Measurements from ENCODE around the gene PPP4R2. TPM values are rescaled to one million over a fixed set of nuclear protein-coding genes. Genes with fewer than 3 reads are reported as not detected.
"Not testable (repeated sequence)": the region's sequence is repeated elsewhere in the genome, so short reads cannot be mapped to it uniquely, and the experiment has no call there.

Gene PPP4R2
- polyA plus RNA-seq, 1 donor: 99.9 TPM

DNA sequence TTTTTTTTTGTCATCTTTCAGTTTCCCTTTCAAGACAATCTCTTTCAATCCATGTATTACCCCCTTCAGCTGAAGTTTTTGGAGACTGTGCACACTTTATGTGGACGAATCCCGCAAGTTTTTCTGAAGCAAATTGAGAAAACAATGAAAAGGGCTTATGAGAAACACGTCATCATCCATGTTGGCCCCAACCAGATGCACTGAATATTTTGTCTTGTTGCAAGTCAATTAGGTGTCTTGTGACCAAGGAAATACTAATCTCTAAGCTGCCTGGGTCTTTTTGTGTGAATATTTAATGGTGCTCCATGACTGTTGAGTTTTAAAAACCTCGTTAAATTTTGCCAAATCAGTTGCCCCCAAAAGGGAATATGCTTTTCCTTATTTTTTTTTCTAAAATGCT, 21.7 kb upstream of the PPP4R2 start:
- DNase-seq: no peak

DNA sequence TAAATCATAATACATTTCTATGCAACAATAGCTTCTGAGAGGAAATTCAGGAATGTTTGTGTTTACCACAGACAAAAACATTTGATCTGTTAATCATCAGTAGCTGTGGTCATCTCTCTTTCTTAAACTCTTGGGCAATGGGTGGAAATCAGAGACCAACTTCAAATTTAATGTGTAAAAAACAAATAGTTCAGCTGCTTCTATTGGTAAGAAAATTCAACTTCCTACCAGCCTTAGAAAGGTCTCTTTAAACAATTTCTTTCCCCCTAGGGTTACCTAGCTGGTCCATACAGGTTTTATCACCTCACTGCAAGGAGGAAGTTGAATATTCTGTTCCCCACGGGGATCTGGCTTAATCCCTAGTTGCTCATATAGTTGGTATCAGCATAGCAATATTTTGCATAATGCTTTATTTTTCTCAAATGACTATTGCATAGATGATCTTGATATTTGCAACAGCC, 20.3 kb upstream of the PPP4R2 start:
- no peak for DNase-seq

DNA sequence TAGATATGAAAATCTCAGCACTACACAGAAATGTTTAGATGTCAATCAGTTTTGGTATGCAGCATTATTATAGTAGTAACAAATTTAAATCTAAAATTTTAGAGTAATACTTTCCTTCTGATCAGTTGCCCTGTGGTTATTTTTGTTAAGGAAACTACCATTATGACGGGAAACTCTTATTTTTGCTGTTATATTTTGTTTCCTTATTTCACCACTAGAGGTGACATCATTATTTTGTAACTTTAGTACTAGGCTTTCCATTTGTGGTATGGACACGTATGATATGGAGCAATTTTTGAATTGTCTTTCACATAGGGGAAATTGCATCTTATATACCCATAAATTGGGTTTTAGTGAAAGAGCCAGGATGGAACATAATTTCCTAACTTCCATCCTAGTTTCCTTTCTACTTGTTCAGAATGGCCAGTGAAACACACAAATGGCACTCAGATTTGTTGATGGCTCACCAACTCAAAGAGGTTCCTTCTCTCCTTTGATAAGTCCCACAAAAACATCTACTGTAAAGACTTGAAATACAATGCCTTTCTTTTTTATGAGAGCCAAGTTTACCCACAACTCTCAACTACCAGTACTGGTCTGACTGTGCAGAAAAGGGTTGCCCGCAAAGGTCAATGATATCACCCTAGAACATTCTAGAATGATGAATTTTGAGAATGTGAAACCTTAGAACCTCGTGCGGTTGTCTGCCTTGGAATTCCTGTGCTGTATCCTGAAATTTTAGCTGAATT, 19.4 kb upstream of the PPP4R2 start:
- no peak for DNase-seq

DNA sequence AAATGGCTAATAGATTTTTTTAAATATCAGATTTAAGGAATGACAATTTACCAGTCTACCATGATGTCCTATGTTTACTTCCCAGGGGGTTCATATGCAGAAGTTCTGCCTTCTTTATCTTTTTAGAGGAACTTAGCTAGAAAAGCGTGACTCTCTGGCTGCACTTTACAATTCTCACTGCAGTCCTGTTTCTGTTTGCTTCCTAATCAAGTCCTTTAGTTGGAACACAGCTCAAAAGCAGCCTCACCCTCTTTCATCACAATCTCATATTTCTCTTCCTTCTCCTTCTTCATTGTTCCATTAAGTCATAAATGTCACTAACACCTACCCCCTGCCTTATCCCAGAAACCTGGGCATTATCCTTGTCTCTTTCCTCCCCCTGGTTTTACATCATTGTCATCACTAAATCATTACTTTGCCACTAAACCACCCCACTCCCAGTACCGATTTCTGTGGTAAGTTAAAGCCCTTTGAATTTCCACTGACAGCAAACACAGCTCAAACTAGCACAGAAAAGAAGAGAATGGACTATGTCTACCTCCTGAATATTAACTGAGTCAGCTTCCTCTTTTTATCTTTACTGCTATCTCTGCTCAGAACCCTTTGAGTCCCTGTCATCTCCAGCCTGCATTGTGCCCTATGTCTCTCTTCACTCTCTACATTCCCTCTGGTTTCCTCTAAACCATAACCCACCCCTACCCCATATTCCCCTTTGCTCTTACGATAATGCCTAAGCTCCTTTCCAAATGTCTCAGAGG, 13.8 kb upstream of the PPP4R2 start:
- DNase-seq: no peak

DNA sequence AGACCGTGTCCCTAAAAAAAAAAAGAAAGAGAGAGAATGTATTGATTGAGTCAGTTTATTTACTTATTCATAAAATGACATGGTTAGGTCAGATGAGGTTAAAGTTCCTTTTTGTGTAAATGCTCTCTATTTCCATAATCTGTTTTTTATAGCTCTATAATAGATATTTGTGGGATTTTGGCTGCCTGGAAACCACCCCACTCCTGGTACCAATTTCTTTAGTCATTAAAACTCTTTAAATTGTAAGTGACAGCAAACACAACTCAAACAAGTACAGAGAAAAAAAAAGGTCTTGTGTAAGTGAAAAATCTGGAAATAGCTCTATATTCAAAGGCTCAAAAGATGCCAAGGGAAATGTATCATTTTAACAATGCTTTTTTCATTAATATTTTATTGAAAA, 11.0 kb upstream of the PPP4R2 start:
- DNase-seq: no peak

DNA sequence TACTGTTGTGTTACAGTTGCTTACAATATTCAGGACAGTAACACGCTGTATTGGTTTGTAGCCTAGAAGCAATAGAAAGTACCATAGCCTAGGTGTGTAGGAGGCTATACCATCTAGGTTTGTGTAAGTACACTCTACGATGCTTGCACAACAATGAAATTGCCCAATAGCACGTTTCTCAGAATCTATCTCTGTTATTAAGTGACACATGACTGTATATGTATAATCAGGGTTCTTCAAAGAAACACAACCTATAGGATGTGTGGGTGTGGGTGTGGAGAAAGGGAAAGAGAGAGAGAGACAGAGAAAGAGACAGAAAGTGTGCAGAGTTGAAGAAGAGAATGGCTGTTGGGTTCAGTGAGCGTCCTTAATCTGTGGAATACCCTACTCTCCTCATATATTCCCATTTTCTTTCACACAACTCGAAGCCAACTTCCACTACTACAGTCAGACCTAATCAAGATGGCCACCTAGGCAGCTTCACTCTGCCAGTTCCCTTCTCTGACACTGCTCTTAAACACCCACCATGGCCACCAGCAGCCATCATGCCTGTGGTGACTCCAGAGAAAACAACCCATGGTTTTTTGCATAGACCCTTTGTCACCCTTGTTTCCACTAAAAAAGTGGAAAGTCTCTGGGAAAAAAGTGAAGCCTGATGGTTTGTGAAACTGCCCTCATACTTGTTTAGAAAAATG, 5.8 kb upstream of the PPP4R2 start:
- DNase-seq: no peak

DNA sequence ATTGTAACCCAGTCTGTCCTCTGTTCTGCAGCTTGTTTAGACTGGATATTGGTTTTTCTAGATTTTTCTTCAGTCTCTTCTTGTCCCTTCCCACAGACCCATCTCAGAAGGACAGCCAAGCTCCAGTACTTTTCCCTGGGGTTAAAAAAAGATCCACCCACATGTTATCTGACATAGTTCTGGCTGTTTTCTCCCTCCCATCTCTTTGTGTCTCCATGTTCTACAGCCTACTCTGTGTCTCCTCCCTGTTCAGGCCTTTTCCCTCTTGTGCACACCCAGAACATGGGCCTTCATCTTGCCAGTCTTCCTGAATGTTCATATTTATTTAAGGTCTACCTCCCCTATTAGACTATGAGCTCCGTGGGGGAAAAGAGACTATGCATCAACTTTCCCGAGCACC, 5.1 kb upstream of the PPP4R2 start:
- no peak for DNase-seq

DNA sequence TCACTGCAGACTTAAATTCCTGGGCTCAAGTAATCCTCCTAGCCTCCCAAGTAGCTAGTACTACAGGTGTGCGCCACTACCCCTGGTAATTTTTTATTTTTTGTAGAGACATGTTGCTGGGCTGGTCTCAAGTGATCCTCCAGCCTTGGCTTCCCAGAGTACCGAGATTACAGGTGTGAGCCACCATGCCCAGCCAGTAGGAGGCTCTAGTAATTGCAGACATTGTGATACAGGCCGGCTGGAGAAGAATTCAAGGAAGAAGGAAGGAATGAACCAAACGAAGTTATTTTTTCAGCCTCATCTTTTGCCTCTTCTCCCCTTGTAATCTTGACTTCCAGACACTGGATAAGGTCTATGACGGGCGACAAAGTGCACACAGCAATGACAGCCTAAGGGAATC, 3.2 kb upstream of the PPP4R2 start:
- DNase-seq: no peak

DNA sequence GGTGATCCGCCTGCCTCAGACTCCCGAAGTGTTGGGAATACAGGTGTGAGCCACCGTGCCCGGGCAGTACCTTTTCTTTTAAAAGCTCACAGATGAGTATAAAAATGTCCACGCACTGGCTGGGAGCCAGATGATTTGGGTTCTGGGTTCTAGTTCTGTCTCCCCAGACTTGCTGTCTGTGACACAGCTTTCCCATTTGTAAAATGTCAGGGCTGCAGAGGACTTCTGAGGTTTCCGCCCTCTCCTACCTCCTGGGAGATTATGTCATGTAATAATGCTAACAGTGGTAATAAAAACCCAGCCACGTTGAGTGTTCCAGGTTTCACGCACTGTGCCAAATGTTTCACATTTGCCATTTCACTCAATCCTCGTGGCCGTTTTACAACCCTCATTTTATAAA, 1.3 kb upstream of the PPP4R2 start:
- no peak for DNase-seq

DNA sequence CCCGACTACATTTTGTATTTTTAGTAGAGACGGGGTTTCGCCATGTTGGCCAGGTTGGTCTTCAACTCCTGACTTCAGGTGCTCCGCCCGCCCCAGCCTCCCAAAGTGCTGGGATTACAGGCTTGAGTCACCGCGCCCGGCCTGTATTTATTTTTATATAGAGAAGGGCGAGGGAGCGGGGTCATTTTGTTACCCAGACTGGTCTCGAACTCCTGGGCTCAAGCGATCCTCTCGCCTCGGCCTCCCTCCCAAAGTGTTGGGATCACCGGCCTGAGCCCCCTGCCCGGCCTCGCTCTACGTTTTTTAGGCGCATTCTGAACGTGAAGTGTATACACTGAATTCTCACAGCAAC, 514 bp upstream of the PPP4R2 start:
- no peak for DNase-seq

DNA sequence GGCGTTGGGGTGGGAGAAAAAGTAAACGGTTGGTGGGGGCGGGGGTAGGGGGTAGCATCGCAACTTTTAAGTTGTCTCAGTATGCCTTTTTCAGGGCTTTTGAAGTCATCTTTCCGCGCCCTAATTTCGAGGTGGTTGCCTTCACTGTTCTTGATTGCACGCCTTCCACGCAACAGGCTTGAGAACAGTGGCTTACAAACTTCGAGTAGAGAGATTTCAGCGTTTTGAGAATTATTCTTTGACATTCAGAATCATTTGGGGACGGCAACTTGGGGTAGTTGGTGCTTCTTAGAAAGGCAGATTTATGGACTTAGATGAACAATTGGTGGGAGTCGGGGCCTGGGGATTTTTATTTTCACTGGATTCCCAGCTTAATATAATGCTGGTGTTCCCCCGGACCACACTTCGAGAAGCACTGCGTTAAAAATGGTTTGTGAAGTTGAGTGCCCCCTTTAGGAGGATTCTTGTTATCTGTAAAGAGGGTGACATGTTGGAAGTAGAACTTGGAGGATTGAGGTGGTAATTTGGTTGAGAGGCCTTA, 880 bp downstream of the PPP4R2 start:
- peak; percentile 75 for DNase-seq

DNA sequence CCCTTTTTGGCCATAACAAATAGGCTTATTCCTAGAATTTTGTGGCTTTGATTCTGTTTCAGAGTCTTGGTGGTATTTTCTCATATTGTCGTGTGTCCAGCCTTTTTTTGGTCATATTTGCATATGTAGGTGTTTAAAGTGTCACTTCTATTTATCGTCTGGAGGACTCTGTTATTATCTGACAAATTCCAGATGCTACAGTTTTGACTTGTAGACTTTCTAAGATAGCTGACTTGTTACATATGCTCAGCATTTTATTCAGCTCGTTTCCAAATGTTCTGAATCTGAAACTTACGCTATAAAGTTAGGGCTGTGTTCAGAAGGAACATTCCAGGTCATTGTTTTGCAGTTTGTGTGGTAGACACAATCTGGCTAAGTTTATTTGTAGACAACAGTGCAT, 1.9 kb downstream of the PPP4R2 start:
- no peak for DNase-seq

DNA sequence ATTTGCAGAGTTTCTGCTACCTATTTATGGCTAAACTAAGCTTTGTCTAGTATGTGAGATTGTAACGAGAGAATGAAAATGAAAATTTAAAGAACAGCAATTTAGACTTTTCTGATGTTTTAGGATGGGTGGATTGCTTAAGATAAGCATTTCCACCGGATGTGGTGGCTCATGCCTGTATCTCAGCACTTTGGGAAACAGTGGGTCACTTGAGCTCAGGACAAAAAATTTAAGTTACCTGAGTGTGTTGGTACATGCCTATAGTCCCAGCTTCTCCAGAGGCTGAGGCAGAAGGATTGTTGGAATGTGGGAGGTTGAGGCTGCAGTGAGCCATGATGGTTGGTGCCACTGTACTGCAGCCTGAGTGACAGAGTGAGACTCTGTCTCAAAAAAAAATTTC, 3.3 kb downstream of the PPP4R2 start:
- DNase-seq: no peak

DNA sequence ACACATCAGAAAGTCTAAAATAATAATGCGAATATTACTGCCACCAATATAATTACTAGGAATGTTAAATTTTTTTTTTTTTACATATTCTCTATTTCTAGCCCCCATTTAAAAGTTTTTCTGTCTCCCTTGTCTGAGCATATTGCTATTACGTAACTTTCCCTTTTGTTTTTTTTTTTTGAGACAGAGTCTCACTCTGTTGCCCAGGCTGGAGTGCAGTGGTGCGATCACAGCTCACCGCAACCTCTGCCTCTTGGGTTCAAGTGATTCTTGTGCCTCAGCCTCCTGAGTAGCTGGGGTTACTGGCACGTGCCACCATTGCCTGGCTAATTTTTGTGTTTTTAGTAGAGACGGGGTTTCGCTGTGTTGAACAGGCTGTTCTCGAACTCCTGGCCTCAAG, 6.4 kb downstream of the PPP4R2 start:
- not testable (repeated sequence) for DNase-seq

DNA sequence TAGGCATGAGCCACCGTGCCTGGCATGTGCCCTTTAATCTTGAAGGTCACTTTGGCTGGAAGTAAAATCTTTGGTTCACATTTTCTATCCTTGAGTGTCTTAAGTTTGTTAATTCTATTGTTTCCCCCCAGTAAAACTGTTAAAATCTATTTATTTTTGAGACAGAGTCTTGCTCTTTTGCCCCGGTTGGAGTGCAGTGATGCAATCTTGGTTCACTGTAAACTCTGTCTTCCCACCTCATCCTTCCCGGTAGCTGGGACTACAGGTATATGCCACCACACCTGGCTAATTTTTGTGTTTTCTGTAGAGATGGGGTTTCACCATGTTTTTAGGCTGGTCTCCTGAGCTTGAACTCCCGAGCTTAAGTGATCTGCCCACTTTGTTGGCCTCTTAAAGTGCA, 7.7 kb downstream of the PPP4R2 start:
- DNase-seq: no peak

DNA sequence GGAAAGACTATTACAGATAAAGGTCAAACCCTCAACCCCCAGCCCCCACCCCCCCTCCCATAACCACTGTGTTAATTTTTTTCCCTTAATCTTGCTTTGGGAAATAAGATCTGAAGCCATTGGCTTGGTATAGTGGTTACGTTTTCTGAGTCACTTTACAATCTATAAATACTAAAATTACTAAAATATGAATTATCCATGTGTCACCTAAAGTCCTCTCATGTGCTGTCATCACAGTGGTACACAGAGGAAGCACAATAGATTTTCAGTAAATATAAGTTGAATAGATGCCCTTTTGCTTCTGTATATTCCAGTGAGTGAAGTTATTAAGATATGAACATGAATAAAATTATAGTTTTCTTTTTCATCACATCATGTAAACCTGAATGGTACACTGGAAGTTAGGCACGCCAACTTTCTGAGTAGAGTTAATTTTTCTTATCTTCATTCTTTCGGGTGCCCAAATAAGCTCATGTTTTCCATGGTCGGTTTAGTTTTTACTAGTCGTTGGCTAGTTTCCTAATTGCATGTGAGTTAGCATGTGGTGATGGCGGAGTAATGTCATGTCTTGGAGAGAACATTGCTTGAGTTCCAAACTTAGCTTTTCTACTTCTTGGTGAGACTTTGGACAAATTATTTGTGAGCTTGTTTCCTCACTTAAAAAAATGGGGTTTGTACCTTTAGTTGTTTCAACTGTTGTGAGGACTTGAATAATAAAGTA, 11.5 kb downstream of the PPP4R2 start:
- no peak for DNase-seq

DNA sequence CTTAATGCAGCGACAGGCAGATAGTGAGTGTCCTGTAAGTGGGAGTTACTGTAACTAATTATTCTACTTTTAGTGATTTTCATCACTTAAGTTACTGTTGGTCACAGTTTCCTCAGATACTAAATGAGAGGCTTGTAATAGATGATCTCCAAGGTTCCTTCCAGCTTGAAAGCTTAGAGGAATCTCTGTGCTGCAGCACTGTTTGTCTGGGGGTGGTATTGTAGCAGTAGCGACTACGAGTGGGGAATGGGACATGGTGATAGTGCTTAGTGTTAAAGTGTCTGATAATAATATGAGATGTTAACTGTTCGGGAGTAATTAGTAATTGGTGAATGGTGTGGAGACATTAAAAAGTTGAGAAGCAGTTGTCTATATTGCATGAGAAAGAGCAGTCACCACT, 12.4 kb downstream of the PPP4R2 start:
- DNase-seq: no peak

DNA sequence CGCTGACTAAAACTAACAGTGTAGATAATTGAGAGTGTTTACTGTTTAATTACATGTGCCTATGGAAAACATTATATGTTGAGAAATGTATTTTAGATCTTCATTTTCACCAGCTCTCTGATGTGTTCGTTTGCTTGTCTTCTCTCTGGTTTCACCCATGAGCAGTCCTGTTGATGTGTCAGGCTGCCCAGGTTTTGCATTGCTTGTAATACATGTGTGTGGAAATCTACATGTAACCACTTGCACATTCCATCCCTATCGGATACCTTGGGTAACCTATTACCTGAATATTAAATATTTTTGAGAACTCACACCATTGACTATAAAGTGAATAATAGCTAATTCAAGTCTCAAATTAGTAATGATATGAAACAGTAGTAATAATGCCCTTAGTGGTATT, 13.1 kb downstream of the PPP4R2 start:
- DNase-seq: no peak

DNA sequence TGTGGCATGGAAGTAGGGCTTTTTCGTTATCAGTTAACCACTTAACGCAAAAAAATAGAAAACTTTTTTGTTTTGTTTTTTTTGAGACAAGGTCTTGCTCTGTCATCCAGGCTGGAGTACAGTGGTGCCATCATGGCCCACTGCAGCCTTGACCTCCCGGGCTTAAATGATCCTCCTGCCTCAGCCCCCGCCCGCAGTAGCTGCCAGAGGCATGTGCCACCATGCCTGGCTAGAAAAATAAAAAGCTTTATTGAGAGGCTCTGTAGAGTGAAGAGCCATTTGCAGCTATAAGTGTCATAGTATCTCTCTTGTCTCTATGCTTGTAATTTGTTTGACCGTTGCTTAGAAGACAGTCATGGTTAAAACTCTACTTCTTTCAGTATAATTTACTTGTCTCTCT, 13.5 kb downstream of the PPP4R2 start:
- DNase-seq: no peak

DNA sequence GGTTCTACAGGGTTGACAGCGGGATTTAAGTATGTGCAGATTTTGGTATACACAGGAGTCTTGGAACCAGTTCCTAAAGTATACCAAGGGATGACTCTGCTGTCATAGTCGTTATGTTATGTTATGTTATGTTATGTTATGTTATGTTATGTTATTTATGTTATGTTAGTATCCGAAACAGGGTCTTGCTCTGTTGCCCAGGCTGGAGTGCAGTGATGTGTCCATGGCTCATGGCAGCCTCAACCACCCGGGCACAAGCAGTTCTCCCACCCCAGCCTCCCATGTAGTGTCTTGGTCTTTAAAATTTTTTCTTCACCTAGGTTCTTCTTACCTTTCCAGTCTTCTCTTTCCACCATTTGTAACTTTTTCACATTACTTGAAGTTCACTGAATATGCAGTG, 21.7 kb downstream of the PPP4R2 start:
- DNase-seq: no peak

DNA sequence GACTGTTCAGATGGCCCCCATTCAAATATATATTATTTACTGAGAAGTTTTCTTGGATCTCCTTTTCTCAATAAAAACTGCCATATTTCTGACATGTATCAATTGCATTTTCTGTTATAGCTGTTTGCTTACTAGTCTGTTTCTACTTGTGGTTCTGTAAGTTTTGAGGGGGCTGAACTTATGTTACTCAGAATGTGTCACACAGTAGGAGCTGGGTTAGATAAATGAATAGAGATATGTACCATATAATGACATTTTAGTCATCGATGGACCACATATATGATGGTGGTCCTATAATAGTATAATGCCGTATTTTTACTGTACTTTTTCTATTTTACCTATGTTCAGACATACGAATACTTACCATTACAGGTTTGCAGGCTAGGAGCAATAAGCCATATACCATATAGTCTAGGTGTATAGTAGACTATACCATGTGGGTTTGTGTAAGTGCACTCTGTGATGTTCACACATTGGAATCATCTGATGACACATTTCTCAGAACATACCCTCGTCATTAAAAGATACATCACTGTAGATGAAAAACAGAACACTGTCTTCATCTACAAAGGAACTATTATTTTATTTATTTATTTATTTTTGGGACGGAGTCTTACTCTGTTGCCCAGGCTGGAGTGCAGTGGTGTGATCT, 22.3 kb downstream of the PPP4R2 start:
- DNase-seq: no peak

DNA sequence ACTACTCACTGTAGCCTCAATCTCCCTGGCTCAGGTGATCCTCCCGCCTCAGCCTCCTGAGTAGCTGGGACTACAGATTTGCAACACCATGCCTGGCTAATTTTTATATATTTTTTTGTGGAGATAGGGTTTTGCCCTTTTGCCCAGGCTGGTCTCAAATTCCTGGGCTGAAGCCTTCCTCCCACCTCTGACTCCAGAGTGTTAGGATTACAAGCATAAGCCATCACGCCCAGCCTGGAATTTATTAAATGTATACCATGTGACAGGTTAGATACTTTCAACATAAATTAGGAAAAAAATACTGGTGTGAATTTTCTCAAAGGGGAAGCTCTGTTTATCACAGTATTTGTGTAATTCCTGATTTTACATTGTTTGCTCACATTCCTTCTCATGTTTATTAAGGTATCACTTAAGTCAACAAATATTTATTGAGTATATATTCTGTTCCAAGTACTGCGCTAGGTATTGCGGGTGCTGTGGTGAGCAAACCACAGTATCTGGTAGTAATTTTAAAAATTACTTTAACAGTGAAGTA, 24.8 kb downstream of the PPP4R2 start:
- DNase-seq: no peak
